IMR-90 (cell line): Measurements from ENCODE around the gene TSHZ1.

Source experiments
- CEBPB ChIP-seq: IDR thresholded peaks from 2 replicates; pipeline ENCODE4 v1.6.1; 2012; ENCODE audit warnings: low read depth, low read length, improper control_type of control experiment
- CTCF ChIP-seq: conservative IDR thresholded peaks from 2 replicates; pipeline ENCODE4 v1.5.1; 2012; ENCODE audit warnings: mild to moderate bottlenecking, low read depth, low read length, improper control_type of control experiment
- ELK1 ChIP-seq: fragments of 150-350 bp; IDR thresholded peaks from 2 replicates; pipeline ENCODE4 v1.6.1; 2016; ENCODE audit warnings: low read depth, mild to moderate bottlenecking, low read length, moderate library complexity, borderline replicate concordance
- MAZ ChIP-seq: IDR thresholded peaks from 2 replicates; pipeline ENCODE4 v1.6.1; 2012; ENCODE audit warnings: low read depth, mild to moderate bottlenecking, low read length, improper control_type of control experiment, moderate library complexity, borderline replicate concordance
- POLR2A ChIP-seq: IDR thresholded peaks from 2 replicates; pipeline ENCODE4 v1.6.1; 2012; ENCODE audit warnings: mild to moderate bottlenecking, low read depth, low read length

GRCh38 chr18:75275226-75275625 lies 64.6 kb downstream of the TSHZ1 start:
- TF ChIP-seq POLR2A: no peak
- no peak for TF ChIP-seq MAZ
- no peak for TF ChIP-seq CEBPB
- TF ChIP-seq CTCF: no peak
- TF ChIP-seq ELK1: no peak
